ENCODE data around the gene FUS.

The FUS gene

DNA sequence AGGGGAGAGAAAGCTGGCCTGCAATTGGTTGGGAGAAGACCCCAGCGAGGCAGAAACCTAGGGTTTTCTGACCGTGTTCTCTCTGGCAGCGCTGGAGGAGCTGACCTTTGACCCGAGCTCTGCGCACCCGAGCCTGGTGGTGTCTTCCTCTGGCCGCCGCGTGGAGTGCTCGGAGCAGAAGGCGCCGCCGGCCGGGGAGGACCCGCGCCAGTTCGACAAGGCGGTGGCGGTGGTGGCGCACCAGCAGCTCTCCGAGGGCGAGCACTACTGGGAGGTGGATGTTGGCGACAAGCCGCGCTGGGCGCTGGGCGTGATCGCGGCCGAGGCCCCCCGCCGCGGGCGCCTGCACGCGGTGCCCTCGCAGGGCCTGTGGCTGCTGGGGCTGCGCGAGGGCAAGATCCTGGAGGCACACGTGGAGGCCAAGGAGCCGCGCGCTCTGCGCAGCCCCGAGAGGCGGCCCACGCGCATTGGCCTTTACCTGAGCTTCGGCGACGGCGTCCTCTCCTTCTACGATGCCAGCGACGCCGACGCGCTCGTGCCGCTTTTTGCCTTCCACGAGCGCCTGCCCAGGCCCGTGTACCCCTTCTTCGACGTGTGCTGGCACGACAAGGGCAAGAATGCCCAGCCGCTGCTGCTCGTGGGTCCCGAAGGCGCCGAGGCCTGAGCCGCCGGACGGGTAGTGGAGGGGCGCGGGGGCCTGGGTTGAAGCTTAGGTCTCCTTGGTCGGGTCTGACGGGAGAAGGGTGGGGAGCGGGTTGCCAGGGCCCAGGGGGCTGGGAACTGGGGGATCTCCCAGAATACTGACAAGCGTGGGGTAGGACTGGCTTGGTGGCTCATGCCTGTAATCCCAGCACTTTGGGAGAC is 44.4 kb downstream of the FUS start:
- no peak overlapping the region for H2BK12ac ChIP-seq (ENCODE audit: low read length)
- no peak overlapping the region for H3K23ac ChIP-seq (ENCODE audit: low read length)
- no peak overlapping the region for H2AFZ ChIP-seq (ENCODE audit: insufficient read depth, low read length, poor library complexity)
- H3K4me2 ChIP-seq (ENCODE audit: low read length) = no peak overlapping the region
- H3K27ac ChIP-seq (ENCODE audit: low read depth, low read length) = no peak overlapping the region
- H3K9ac ChIP-seq (ENCODE audit: low read length) = no peak overlapping the region
- H3K79me1 ChIP-seq (ENCODE audit: low read length) = no peaks in the 10 kb centered on the region
- DNase-seq = no peak
- H4K8ac ChIP-seq (ENCODE audit: low read depth, low read length) = no peak overlapping the region
- H3K4me3 ChIP-seq (ENCODE audit: low read depth, low read length) = no peak overlapping the region
- H3K27me3 ChIP-seq (ENCODE audit: insufficient read depth, low read length) = no peaks in the 10 kb centered on the region
- no peaks in the 10 kb centered on the region for H3K4me1 ChIP-seq (ENCODE audit: control insufficient read depth in 1 of 2, insufficient read depth in 2 of 2, low read length in 2 of 2)
- no peak overlapping the region for H3K4ac ChIP-seq (ENCODE audit: low read depth, low read length)
- H3K79me2 ChIP-seq (ENCODE audit: control insufficient read depth, insufficient read depth, low read length, poor library complexity) = no peaks in the 10 kb centered on the region
- H2BK120ac ChIP-seq (ENCODE audit: insufficient read depth, low read length, poor library complexity) = no peak overlapping the region
- H3K36me3 ChIP-seq (ENCODE audit: control insufficient read depth in 1 of 2, insufficient read depth in 2 of 2, low read length in 2 of 2) = no peaks in the 10 kb centered on the region
- H2BK5ac ChIP-seq (ENCODE audit: low read depth, low read length, poor library complexity) = no peak overlapping the region
- no peak overlapping the region for H4K91ac ChIP-seq (ENCODE audit: low read depth, low read length)
- H4K12ac ChIP-seq (ENCODE audit: low read depth, low read length) = no peak overlapping the region
- H3K9me3 ChIP-seq (ENCODE audit: insufficient read depth, low read depth, low read length) = no peaks in the 10 kb centered on the region
- no peak overlapping the region for H3K14ac ChIP-seq (ENCODE audit: low read length)
- no peak overlapping the region for H3K18ac ChIP-seq (ENCODE audit: low read length)
- no peak overlapping the region for H2AK5ac ChIP-seq (ENCODE audit: low read length)
- no CpG with 5 or more reads among the region's 80 CpGs for WGBS (ENCODE audit: extremely low coverage, insufficient coverage, insufficient read length)

DNA sequence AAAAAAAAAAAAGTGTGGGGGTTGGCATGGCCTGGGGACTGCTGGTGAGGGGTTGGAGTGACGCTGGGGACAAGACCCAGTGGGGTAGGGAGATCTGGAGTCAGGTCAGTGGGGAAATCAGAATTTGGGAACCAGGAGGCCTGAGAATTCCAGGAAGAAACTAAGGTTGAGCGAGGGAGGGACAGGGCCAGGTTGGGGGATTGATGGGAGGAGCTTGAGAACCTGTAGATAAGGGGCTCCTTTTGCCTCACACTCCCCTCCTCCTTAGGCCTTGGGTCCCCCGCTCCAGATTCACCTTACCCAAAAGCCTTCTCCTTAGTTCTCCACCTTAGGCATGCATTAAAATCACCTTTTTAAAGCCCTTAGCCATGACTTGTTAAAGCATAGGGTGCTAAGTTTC is 45.3 kb downstream of the FUS start:
- Histone ChIP-seq H3K27ac (ENCODE audit: low read depth, low read length) (no peak overlapping the region), H3K4ac (ENCODE audit: low read depth, low read length) (no peak overlapping the region), H3K4me1 (ENCODE audit: control insufficient read depth in 1 of 2, insufficient read depth in 2 of 2, low read length in 2 of 2) (no peaks in the 10 kb centered on the region), H4K12ac (ENCODE audit: low read depth, low read length) (no peak overlapping the region), H3K79me2 (ENCODE audit: control insufficient read depth, insufficient read depth, low read length, poor library complexity) (no peaks in the 10 kb centered on the region), H2AK5ac (ENCODE audit: low read length) (no peak overlapping the region), H4K91ac (ENCODE audit: low read depth, low read length) (no peak overlapping the region), H3K36me3 (ENCODE audit: control insufficient read depth in 1 of 2, insufficient read depth in 2 of 2, low read length in 2 of 2) (no peaks in the 10 kb centered on the region), H4K8ac (ENCODE audit: low read depth, low read length) (no peak overlapping the region), H3K27me3 (ENCODE audit: insufficient read depth, low read length) (no peaks in the 10 kb centered on the region), H3K4me3 (ENCODE audit: low read depth, low read length) (no peak overlapping the region), H3K9me3 (ENCODE audit: insufficient read depth, low read depth, low read length) (no peaks in the 10 kb centered on the region), H3K4me2 (ENCODE audit: low read length) (no peak overlapping the region), H3K18ac (ENCODE audit: low read length) (no peak overlapping the region), H2AFZ (ENCODE audit: insufficient read depth, low read length, poor library complexity) (no peak overlapping the region), H2BK120ac (ENCODE audit: insufficient read depth, low read length, poor library complexity) (no peak overlapping the region), H3K23ac (ENCODE audit: low read length) (no peak overlapping the region), H3K14ac (ENCODE audit: low read length) (no peak overlapping the region), H2BK12ac (ENCODE audit: low read length) (no peak overlapping the region), H2BK5ac (ENCODE audit: low read depth, low read length, poor library complexity) (no peak overlapping the region), H3K9ac (ENCODE audit: low read length) (no peak overlapping the region), H3K79me1 (ENCODE audit: low read length) (no peaks in the 10 kb centered on the region)
- DNase-seq = no peak
- no CpG with 5 or more reads among the region's 3 CpGs for WGBS (ENCODE audit: extremely low coverage, insufficient coverage, insufficient read length)

DNA sequence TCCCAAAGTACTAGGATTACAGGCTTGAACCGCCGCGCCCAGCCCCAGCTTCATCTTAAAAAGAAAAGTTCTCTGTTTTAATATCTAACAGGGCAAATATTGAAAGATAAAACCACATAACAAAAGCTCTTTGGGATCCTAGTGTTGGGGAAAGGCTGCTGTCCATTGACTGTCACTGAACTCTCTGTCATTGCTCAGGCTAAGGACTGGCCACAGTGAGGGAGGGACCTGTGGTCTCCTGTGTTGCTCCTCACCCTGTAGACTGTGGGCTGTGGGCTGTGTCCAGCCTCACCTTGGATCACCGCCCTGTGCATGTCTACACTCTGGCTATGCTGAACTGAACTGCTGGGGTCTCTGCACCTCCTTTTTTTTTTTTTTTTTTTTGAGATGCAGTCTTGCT is 48.3 kb downstream of the FUS start:
- H3K23ac ChIP-seq (ENCODE audit: low read length) = no peak overlapping the region
- no peak overlapping the region for H4K8ac ChIP-seq (ENCODE audit: low read depth, low read length)
- no peak overlapping the region for H3K4ac ChIP-seq (ENCODE audit: low read depth, low read length)
- H3K27ac ChIP-seq (ENCODE audit: low read depth, low read length) = no peak overlapping the region
- no peaks in the 10 kb centered on the region for H3K36me3 ChIP-seq (ENCODE audit: control insufficient read depth in 1 of 2, insufficient read depth in 2 of 2, low read length in 2 of 2)
- H3K9ac ChIP-seq (ENCODE audit: low read length) = no peak overlapping the region
- H3K4me3 ChIP-seq (ENCODE audit: low read depth, low read length) = no peak overlapping the region
- H3K79me2 ChIP-seq (ENCODE audit: control insufficient read depth, insufficient read depth, low read length, poor library complexity) = no peaks in the 10 kb centered on the region
- no peak overlapping the region for H2AFZ ChIP-seq (ENCODE audit: insufficient read depth, low read length, poor library complexity)
- H4K91ac ChIP-seq (ENCODE audit: low read depth, low read length) = no peak overlapping the region
- H3K4me1 ChIP-seq (ENCODE audit: control insufficient read depth in 1 of 2, insufficient read depth in 2 of 2, low read length in 2 of 2) = no peaks in the 10 kb centered on the region
- no peak overlapping the region for H2AK5ac ChIP-seq (ENCODE audit: low read length)
- H2BK12ac ChIP-seq (ENCODE audit: low read length) = no peak overlapping the region
- no peak overlapping the region for H3K14ac ChIP-seq (ENCODE audit: low read length)
- H3K18ac ChIP-seq (ENCODE audit: low read length) = no peak overlapping the region
- H4K12ac ChIP-seq (ENCODE audit: low read depth, low read length) = no peak overlapping the region
- H3K4me2 ChIP-seq (ENCODE audit: low read length) = no peak overlapping the region
- no CpG with 5 or more reads among the region's 4 CpGs for WGBS (ENCODE audit: extremely low coverage, insufficient coverage, insufficient read length)
- no peak overlapping the region for H2BK120ac ChIP-seq (ENCODE audit: insufficient read depth, low read length, poor library complexity)
- no peaks in the 10 kb centered on the region for H3K79me1 ChIP-seq (ENCODE audit: low read length)
- no peak for DNase-seq
- no peak overlapping the region for H2BK5ac ChIP-seq (ENCODE audit: low read depth, low read length, poor library complexity)
- no peaks in the 10 kb centered on the region for H3K27me3 ChIP-seq (ENCODE audit: insufficient read depth, low read length)
- H3K9me3 ChIP-seq (ENCODE audit: insufficient read depth, low read depth, low read length) = peaks cover 3% of the 10 kb centered on the region

DNA sequence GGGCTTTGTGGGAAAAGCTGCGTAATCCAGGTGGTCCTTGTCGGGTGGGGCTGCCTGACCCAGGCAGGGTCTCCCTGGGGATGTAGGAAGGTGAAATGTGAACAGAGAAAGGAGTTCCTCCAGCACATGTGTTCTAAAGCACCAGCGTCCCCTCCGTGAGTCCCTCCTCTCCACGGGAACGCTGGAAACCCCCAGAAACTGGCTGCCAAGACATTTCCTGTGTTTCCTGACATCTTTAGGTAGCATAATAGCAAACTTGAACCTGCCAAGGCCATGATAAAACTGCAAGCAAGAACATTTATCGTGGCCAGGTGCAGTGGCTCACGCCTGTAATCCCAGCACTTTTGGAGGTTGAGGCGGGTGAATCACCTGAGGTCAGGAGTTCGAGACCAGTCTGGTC is 49.6 kb downstream of the FUS start:
- H3K4me3 ChIP-seq (ENCODE audit: low read depth, low read length) = no peak overlapping the region
- peaks cover 5% of the 10 kb centered on the region for H3K9me3 ChIP-seq (ENCODE audit: insufficient read depth, low read depth, low read length)
- no peak overlapping the region for H2AFZ ChIP-seq (ENCODE audit: insufficient read depth, low read length, poor library complexity)
- no peaks in the 10 kb centered on the region for H3K4me1 ChIP-seq (ENCODE audit: control insufficient read depth in 1 of 2, insufficient read depth in 2 of 2, low read length in 2 of 2)
- H3K9ac ChIP-seq (ENCODE audit: low read length) = no peak overlapping the region
- no peak overlapping the region for H4K12ac ChIP-seq (ENCODE audit: low read depth, low read length)
- no peak overlapping the region for H3K4me2 ChIP-seq (ENCODE audit: low read length)
- H3K27me3 ChIP-seq (ENCODE audit: insufficient read depth, low read length) = no peaks in the 10 kb centered on the region
- no peaks in the 10 kb centered on the region for H3K79me2 ChIP-seq (ENCODE audit: control insufficient read depth, insufficient read depth, low read length, poor library complexity)
- H2BK5ac ChIP-seq (ENCODE audit: low read depth, low read length, poor library complexity) = no peak overlapping the region
- no peak overlapping the region for H3K23ac ChIP-seq (ENCODE audit: low read length)
- no peak overlapping the region for H3K4ac ChIP-seq (ENCODE audit: low read depth, low read length)
- no peaks in the 10 kb centered on the region for H3K36me3 ChIP-seq (ENCODE audit: control insufficient read depth in 1 of 2, insufficient read depth in 2 of 2, low read length in 2 of 2)
- no CpG with 5 or more reads among the region's 10 CpGs for WGBS (ENCODE audit: extremely low coverage, insufficient coverage, insufficient read length)
- H3K14ac ChIP-seq (ENCODE audit: low read length) = no peak overlapping the region
- no peaks in the 10 kb centered on the region for H3K79me1 ChIP-seq (ENCODE audit: low read length)
- no peak overlapping the region for H4K8ac ChIP-seq (ENCODE audit: low read depth, low read length)
- no peak overlapping the region for H4K91ac ChIP-seq (ENCODE audit: low read depth, low read length)
- no peak overlapping the region for H3K18ac ChIP-seq (ENCODE audit: low read length)
- no peak overlapping the region for H2BK120ac ChIP-seq (ENCODE audit: insufficient read depth, low read length, poor library complexity)
- no peak overlapping the region for H2BK12ac ChIP-seq (ENCODE audit: low read length)
- no peak overlapping the region for H2AK5ac ChIP-seq (ENCODE audit: low read length)
- no peak for DNase-seq
- no peak overlapping the region for H3K27ac ChIP-seq (ENCODE audit: low read depth, low read length)

All from trophoblast cell (in vitro differentiated cells and primary cell).